Posterior vena cava (tissue), 2 donors: Measurements from ENCODE around the gene ACSBG1. TPM values are rescaled to one million over a fixed set of nuclear protein-coding genes. Genes with fewer than 3 reads are reported as not detected.
"Not testable (repeated sequence)": the region's sequence is repeated elsewhere in the genome, so short reads cannot be mapped to it uniquely, and the experiment has no call there.

Experiments
- DNase-seq: peaks from one replicate; pipeline ENCODE4 v3.0.0-alpha.2; 2020; ENCODE audit warnings: low spot score
- intact Hi-C, 2 donors: fragments of 100-400 bp; cut with DNase I; formaldehyde crosslinking; loops; one replicate each; pipeline versions ENCODE4 v1.14.1 to v1.14.2; 2022 to 2023
- total RNA-seq, 2 donors: library from RNA; stranded (reverse); fragmentation: NEBNext Ultra II Directional; extraction: Animal tissue kit (Norgen Biotek cat#: 25700); gene quantifications; one replicate each; pipeline ENCODE4 v1.2.1, GENCODE V29; 2021
- donor health status: DM: yes; HTN: yes; CAD: no.
- donor health status: DM: yes; HTN: yes; CAD: no.

Gene ACSBG1
- total RNA-seq, 2 donors from 2014 or later = not detected

DNA sequence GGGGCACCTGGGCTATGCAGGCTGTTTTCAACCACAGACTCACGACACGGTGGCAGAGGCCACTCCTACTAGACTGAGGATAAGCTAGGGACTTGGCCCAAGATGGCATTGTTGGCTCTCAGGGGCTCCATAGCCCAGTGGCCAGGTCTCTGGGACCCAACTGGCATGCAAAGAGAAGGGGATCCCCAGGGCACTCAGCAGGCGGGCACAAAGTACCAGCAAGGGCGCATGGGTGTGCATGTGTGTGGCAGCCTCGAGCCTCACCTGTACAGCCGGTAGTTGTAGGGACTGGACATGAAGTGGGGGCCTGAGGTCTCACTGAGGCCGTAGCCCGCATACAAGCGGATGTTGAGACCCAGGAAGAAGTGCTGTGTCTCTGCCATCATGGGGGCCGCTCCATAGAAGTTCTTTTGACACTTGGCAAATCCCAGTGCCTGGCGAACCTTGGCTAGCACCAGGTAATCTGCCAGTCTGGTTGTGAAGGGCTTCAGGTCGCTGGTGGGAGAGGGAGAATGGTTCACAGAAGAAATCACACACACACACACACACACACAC, 55.0 kb downstream of the ACSBG1 start:
- no peak for DNase-seq
- intact Hi-C loops = loop anchor here in 1 of 2 donors (5.0 kb wide), 1 partner anchor 63 kb away; no protein-coding TSS in a partner anchor

DNA sequence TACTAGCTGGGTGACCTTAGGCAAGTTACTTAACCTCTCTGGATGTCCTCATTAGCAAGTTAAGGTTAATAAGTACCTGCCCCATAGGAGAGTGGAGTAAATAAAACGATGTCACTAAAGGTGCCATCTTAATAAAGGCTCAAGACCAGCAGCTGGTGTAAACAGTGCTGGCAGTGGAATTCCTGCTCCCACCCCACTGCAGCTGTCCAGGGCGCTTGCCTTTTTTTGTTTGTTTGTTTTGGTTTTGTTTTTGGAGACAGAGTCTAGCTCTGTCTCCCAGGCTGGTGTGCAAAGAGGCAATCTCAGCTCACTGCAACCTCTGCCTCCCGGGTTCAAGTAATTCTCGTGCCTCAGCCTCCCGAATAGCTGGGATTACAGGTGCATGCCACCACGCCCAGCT, 56.3 kb downstream of the ACSBG1 start:
- no peak for DNase-seq
- intact Hi-C loops = loop anchor here in 1 of 2 donors (5.0 kb wide), 1 partner anchor 64 kb away; no protein-coding TSS in a partner anchor

DNA sequence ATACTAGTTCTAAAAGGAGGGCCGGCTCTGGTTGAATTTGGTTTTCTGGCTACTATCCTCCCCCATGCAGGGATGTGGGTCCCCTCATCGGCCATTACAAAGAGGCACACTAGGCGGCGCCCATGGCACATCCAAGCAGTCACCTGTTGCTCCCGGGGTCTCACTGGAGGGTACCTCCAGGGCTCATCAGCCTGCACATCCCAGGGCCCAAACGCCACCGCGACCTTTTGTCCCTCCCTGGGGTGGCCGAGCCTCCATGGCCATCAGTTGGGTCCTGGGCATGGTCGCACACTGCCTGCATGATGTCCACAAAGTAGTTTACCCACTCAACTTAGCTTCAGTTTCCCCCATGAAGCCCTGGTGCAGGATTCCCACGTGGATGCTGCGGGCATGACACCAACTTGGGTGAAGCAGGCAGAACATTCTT, 56.9 kb downstream of the ACSBG1 start:
- intact Hi-C loops = loop anchor here in 1 of 2 donors (5.0 kb wide), 1 partner anchor 65 kb away; no protein-coding TSS in a partner anchor
- DNase-seq = no peak

DNA sequence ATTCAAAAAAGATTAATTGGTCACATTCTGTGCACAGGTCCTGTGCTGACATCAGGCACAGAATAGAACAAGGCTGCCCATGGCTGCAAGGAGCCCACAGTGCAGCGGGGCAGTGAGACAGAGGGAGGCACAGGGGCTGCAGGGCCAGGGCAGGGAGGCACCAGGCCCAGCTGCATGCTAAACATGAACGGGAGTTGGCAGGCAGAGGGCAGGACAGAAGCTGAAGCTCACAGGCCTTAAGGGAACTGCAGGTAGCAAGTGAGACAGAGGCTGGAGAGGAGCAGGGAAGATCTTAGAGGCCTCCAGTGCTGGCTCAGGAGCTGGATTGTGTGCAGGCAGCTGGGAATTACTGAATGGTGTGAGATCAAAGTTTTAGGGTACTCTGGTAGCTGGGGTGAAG, 59.0 kb downstream of the ACSBG1 start:
- intact Hi-C loops = loop anchor here in 1 of 2 donors (5.0 kb wide), 1 partner anchor 67 kb away; no protein-coding TSS in a partner anchor

DNA sequence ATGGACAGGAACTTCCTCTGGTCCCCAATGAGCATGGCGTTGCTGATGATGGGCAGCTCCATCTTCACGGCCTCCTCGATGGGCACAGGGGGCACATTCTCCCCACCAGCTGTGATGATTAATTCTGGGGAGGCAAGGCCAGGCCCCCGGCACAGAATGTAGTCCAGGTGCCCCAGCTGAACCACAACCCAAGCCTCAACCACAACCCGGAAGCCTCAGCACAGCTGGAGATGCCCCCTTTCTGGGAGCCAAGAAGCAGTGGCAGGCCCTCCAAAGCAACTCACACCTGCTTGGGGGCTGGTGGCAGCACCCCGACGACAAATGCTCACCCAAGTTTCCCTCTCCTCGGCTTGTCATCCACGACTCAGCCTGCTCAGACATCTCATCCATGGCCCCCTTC, 60.0 kb downstream of the ACSBG1 start:
- intact Hi-C loops = no loop called here
- no peak for DNase-seq

More for the DNA sequence above, 59.0 kb downstream of the ACSBG1 start:
- DNase-seq = no peak

DNA sequence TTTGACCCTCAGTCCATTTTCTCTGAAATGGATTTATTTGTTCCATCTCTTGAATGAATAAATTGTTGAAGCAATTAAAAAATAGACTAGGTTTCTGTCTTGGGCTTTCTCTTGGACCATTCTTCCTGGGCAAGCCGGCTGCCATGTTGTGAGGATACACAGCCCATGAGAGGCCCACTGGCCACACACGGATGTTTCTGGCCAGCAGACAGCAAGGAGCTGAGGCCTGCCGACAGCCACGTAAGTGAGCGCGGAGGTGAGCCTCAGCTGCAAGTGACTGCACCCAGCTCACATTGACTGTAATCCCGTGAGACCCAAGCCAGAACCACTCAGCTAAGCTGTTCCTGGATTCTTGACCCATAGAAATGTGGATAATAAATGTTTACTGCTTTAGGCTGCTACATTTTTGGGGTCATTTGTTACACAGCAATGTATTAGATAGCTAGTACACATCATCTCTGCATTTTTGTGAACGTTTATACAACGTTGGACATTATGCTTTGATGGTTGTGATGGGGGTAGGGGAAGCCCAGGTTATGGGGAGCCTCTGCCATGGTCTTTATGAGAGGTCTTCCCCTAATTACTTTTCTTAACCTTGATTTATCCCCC, 62.4 kb downstream of the ACSBG1 start:
- intact Hi-C loops = no loop called here
- no peak for DNase-seq

DNA sequence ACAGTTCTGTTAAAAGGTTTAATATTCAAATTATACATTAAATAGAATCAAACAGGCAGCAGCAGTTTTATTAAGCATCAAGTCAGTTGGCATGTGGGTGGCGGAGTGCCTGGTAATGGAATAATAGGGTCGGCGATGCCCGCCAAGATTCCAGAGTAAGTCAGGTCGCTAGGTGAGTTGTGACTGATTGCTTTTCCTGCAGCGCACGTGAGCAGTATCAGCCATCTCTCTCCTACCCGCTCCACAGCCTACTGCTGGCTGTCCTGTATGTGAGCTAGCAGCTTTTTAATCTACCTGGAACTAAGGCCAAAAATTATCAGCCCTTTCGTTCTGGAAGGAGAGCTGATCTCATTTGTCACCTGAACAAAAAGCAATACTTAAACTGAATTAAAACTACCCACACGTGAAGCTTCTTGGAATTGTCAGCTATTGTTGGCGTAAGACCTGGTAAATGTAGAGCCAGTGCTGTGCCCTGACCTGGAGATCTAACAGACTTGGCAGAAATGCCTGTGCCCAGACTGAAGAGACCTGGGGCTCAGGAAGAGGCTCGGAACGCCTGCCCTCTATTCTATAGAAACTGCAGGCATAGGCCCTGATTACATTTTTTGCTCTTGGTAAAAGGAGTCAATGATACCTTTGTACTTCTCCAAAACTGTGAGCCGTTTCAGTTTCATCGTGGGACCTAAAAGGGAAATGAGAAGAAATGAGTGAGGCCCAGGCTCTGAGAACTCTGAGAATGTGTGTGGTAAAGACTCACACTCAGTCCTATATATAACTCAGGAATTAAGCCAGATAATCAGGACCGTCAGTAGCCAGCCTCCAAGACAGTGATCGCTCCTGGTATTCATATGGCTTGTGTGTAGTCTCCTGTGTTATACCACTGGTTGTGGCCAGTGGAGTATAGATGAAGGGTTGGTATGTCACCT, 63.3 kb downstream of the ACSBG1 start:
- DNase-seq = peak; percentile 8
- intact Hi-C loops = no loop called here

DNA sequence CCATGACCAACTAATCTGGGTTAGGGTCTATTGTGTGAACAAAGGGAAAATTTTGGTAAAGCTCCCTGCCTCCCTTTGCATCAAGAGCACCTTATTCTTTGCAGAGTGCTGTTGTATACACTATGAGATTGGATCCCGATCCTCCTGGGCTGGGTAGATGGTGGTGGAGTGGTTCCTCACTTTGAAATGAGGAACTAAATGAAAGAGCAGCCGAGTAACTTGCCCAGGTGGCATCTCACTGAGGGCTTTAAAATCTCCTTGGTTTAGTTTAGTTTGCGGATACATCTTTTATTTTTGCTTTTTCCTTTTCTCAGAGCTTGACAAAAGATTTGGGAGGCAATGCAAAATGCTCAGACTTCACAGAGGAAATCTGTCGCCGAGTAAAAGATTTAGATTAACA, 65.8 kb downstream of the ACSBG1 start:
- intact Hi-C loops = no loop called here
- DNase-seq = no peak

DNA sequence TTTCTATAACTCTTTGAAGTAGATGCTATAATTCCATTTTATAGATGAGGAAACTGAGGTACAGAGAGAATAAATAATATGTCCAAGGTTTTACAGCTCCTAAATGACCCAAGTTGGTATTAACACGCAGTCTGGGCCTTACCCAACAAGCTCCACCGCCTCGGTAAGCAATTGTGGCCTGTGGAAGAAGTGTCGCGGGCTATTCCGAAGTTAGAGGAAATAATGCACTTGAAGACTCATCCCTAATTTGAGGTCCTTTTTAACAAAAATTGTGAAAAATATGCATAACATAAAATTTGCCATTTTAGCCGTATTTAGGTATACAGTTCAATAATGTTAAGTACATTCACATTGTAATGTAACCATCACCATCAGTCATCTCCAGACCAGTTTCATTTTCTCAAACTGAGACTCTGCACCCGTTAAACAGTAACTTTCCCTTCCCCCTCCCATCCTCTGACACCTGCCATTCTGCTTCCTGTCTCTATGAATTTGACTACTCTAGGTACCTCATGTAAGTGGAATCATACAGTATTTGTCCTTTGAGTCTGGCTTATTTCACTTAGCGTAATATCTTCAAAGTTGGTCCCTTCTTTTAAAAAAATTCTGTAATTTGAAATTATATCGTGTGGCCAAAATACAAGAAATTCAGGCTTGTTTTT, 67.0 kb downstream of the ACSBG1 start:
- peak; percentile 19 for DNase-seq
- intact Hi-C loops = no loop called here

DNA sequence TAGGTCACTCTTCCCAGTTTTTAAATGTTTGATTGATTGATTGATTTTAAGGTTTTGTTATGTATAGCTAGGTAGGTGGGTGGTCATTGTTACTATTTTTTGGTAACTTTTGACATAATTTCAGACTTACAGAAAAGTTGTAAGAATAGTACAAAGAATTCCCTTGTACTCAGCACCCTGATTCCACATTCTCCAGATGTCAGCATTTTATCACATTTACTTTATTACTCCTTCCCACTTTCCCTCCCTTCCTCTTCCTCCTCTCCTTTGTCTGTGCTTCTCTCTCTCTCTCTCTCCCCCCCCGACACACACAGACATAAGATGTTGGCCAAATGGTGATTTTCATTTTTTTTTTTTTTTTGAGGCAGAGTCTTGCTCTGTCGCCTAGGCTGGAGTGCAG, 70.4 kb downstream of the ACSBG1 start:
- DNase-seq = no peak
- intact Hi-C loops = no loop called here

DNA sequence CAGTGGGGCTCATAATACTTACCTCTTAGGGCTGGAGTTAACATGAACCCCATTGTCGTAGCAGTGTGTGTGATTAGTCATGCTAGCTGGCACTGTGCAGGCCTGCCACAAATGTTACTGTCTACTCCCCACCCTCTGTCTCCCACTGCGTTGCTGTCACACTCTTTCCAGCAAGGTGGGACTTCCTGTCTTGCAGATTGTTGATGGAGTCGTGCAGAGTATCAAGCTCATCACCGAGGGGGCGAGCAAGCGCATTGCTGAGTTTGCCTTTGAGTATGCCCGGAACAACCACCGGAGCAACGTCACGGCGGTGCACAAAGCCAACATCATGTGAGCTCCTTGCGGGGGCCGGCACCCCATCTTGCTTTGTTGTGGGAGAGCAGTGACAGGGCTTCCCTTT, 72.3 kb downstream of the ACSBG1 start:
- intact Hi-C loops = no loop called here
- no peak for DNase-seq

DNA sequence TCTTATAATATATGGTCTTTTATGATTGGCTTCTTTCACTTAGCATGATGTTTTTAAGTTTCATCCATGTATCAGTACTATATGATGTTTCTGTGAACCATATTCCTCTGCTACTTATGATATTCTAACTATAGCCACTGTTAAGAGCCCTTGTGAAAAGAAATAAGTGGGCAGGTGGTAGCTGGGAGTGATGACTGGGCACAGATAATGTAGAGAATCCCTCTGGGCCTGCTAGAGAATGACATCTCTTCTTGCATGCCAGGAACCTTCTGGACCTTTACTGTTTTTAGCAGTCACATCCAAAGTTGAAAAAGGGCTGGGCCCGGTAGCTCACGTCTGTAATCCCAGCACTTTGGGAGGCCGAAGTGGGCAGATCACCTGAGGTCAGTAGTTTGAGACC, 75.0 kb downstream of the ACSBG1 start:
- no peak for DNase-seq
- intact Hi-C loops = no loop called here

DNA sequence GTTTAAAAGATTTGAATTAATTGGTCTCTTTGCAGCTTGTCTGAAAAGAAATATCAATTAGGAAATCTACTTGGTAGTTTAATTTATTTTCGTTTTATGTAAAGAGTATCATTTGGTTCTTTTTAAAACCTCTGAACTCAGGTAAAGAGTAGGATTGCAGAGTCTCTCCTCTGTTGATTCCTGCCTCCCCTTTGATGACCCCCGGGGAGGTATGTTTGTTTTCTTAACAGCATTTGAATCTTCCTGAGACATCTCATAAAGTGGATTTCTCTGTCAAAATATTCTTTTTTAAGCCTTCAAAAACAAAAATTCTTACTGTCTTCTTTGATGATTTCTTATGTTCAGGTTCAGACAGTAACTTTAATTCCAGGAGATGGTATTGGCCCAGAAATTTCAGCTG, 77.2 kb downstream of the ACSBG1 start:
- DNase-seq = no peak
- intact Hi-C loops = no loop called here

DNA sequence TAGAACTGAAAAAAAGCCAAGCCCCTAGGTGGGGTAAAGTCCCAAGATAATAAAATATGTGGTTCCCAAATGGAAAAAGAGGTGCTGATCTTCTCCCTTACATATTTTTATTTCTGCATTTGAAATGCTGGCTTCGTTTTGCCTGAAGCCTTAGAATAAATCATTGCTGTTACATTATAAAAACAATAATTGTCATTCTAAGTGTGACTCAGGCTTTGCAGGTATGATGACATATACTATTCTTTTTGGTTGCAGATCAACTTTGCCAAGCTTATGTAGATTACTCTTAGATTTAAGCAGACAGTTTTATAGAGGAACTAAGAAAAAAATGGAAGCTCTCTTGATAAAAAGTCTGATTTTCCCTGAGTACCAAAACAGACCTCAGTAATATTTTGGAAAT, 77.7 kb downstream of the ACSBG1 start:
- no peak for DNase-seq

DNA sequence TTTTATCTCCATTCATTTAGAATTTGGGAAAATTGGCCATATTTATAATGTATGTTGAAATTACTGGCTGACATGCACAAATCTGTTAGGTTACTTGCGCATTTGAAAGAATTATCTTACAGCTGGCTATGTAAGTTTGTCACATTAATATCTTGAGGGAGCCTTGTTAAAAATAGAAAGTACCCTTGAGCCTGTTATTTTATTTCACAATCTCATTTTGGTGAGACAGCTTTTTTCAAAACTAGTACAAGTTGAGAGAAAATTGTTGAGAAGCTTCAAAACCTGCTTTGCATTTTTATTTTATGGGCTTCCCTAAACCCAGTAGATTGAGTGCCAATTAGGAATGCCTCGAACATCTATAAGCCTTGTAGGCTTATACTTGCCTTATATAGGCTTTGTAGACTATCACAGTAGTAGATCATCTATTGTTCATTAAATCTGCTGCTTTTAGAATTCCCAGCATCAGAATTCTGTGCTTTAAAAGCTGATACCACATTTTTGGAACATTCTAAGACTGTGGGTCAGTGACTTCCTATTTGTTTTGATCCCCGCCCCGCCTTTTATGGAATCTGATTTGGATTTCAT, 78.9 kb downstream of the ACSBG1 start:
- intact Hi-C loops = no loop called here
- no peak for DNase-seq

More for the DNA sequence above, 77.7 kb downstream of the ACSBG1 start:
- intact Hi-C loops = no loop called here

DNA sequence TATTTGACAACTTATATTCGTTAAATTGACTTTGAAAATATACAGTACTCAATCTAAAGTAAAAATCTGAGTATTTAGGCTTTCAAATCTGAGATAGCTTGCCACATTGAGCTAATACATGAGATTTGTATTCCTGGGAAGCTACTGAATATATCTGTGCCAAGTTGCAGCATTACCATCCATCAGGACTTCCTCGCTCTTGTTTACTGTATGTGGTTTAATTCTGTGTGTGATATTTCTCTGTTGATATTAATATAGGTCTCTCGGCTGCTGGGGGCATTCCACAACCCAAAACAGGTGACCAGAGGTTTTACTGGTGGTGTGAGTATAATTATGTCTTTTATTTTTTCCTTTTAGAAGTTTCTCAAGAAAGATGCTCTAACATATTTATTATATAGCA, 79.4 kb downstream of the ACSBG1 start:
- intact Hi-C loops = no loop called here
- no peak for DNase-seq

DNA sequence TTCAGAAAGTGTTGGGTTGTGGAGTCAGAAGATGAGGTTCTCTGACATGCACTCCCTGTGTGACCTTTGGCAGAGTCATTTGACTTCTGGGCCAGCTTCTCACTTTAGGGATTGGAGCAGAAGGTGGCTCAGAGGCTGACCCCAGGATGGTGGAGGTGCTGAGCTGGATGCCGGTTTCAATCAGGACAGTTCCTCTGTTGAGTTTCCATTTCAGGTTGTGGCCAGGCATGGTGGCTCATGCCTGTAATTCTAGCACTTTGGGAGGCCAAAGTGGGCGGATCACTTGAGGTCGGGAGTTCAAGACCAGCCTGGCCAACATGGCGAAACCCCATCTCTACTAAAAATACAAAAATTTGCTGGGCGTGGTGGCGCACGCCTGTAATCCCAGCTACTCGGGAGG, 83.3 kb downstream of the ACSBG1 start:
- peak; percentile 22 for DNase-seq
- intact Hi-C loops = not testable (repeated sequence)

DNA sequence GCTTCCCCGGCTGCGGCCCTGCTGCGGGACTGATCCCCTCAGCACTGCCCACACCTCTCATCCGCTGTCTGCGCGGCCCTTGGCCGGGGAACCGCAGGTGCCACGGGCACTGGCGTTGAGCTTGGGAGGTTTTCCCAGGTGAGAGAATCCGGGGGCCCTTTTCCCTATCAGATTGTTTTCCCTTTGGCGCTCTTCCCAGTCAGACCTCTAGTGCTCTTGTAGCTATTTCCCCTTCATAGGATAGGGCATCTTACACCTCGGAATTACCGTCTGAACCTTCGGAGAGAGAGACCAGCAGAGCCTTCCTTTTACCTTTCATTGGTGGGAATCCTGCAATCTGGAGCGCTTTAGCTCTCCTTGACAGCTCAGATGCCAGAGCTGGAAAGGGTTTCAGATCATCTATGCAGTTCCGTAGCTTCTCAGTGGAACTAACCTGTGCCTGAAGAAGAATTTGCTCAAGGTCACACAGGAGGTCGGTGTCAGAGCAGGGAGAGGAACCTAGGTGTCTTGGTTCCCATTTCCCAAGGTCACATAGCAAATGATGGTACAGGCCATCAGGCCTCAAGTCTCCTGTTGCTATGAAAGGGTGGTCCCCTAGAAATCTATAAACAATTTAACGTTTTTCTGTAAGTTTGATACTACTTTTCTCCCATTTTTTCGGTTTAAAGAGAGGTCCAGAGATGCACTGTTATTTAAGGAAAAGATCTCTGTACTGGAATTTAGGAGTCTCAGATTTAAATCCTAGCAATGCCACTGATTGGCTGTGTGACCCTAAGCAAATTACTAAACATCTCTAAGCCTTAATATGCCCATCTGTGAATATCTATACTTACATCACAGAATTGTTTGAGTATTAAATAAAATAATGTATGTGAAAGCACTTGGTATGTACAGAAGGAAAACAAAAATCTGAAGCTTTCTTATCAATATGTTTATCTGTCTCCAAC, 84.3 kb downstream of the ACSBG1 start:
- intact Hi-C loops = no loop called here

More for the DNA sequence above, 84.3 kb downstream of the ACSBG1 start:
- no peak for DNase-seq
